HEK293T (cell line): ENCODE measurements around the gene DENND1C.

ENCODE experiments used
- CTCF ChIA-PET: fragments of 350-600 bp; formaldehyde crosslinking; extraction: SDS; loops from one replicate; lab custom pipeline; 2021; ENCODE audit warnings: antibody characterized with exemption, inconsistent platforms; lab: Yijun Ruan, JAX
- POLR2A ChIA-PET: fragments of 350-600 bp; formaldehyde crosslinking; extraction: SDS; loops from one replicate; lab custom pipeline; 2020; ENCODE audit warnings: antibody characterized with exemption, inconsistent platforms; lab: Yijun Ruan, JAX
- DNase-seq: peaks from one replicate; pipeline ENCODE4 v3.0.0; 2012; ENCODE audit warnings: mixed read lengths; ENCODE audit errors: extremely low spot score
- ARNT ChIP-seq: fragments of 450-650 bp; IDR thresholded peaks from 2 replicates; pipeline ENCODE4 v1.6.1; 2017; ENCODE audit warnings: mild to moderate bottlenecking
- BHLHE40 ChIP-seq: fragments of 450-650 bp; IDR thresholded peaks from 2 replicates; pipeline ENCODE4 v1.6.1; 2016; ENCODE audit warnings: mild to moderate bottlenecking, moderate library complexity, borderline replicate concordance
- CTBP1 ChIP-seq: fragments of 450-650 bp; IDR thresholded peaks from 2 replicates; pipeline ENCODE4 v1.6.1; 2016; ENCODE audit warnings: borderline replicate concordance
- ELF4 ChIP-seq: fragments of 450-650 bp; IDR thresholded peaks from 2 replicates; pipeline ENCODE4 v1.6.1; 2017; ENCODE audit warnings: antibody characterized with exemption
- FOXA1 ChIP-seq: fragments of 450-650 bp; IDR thresholded peaks from 2 replicates; pipeline ENCODE4 v1.6.1; 2016; ENCODE audit warnings: mild to moderate bottlenecking
- FOXK2 ChIP-seq: fragments of 450-650 bp; IDR thresholded peaks from 2 replicates; pipeline ENCODE4 v1.6.1; 2016; ENCODE audit warnings: mild to moderate bottlenecking
- FOXM1 ChIP-seq: fragments of 450-650 bp; IDR thresholded peaks from 2 replicates; pipeline ENCODE4 v1.6.1; 2017; ENCODE audit warnings: mild to moderate bottlenecking, borderline replicate concordance
- HDGF ChIP-seq: fragments of 450-650 bp; IDR thresholded peaks from 2 replicates; pipeline ENCODE4 v1.6.1; 2017; ENCODE audit warnings: antibody characterized with exemption, borderline replicate concordance
- L3MBTL2 ChIP-seq: fragments of 450-650 bp; conservative IDR thresholded peaks from 2 replicates; pipeline ENCODE4 v1.6.1; 2016; ENCODE audit warnings: mild to moderate bottlenecking
- LEF1 ChIP-seq: fragments of 450-650 bp; IDR thresholded peaks from 2 replicates; pipeline ENCODE4 v1.6.1; 2017; ENCODE audit warnings: mild to moderate bottlenecking, borderline replicate concordance
- NFRKB ChIP-seq: fragments of 450-650 bp; IDR thresholded peaks from 2 replicates; pipeline ENCODE4 v1.6.1; 2016; ENCODE audit warnings: mild to moderate bottlenecking, moderate library complexity
- PKNOX1 ChIP-seq: fragments of 450-650 bp; IDR thresholded peaks from 2 replicates; pipeline ENCODE4 v1.6.1; 2016
- SP1 ChIP-seq: fragments of 450-650 bp; IDR thresholded peaks from 2 replicates; pipeline ENCODE4 v1.6.1; 2017
- SUZ12 ChIP-seq: fragments of 450-650 bp; IDR thresholded peaks from 2 replicates; pipeline ENCODE4 v1.6.1; 2016; ENCODE audit warnings: mild to moderate bottlenecking
- TARDBP ChIP-seq: fragments of 450-650 bp; IDR thresholded peaks from 2 replicates; pipeline ENCODE4 v1.6.1; 2016
- ZNF384 ChIP-seq: fragments of 450-650 bp; IDR thresholded peaks from 2 replicates; pipeline ENCODE4 v1.6.1; 2016

The DENND1C gene

GRCh38 chr19:6440905-6441304 is 40.7 kb downstream of the DENND1C start:
- ChIA-PET CTCF (no interaction called here), POLR2A (no interaction called here)
- no peak for DNase-seq
- TF ChIP-seq LEF1 (no peak), TARDBP (no peak), SP1 (no peak), ELF4 (no peak), FOXA1 (no peak), PKNOX1 (no peak), ARNT (no peak), FOXM1 (no peak), FOXK2 (no peak), HDGF (no peak), BHLHE40 (no peak), ZNF384 (no peak), SUZ12 (no peak), NFRKB (no peak), CTBP1 (no peak), L3MBTL2 (no peak)

GRCh38 chr19:6439743-6440142 is 41.8 kb downstream of the DENND1C start:
- ChIA-PET POLR2A (no interaction called here), CTCF (no interaction called here)
- DNase-seq: no peak
- TF ChIP-seq FOXA1: no peak
- no peak for TF ChIP-seq TARDBP
- no peak for TF ChIP-seq NFRKB
- no peak for TF ChIP-seq ARNT
- TF ChIP-seq SP1: no peak
- TF ChIP-seq SUZ12: no peak
- TF ChIP-seq PKNOX1: no peak
- no peak for TF ChIP-seq ZNF384
- TF ChIP-seq L3MBTL2: no peak
- TF ChIP-seq HDGF: no peak

- ChIA-PET POLR2A (interaction anchor here (1.3 kb wide), 1 partner anchor 9 kb away, joined by 3 read pairs; the partner anchor contains the start of gene KHSRP), CTCF (no interaction called here)
- DNase-seq: no peak
- no peak for TF ChIP-seq PKNOX1
- TF ChIP-seq TARDBP: no peak
- TF ChIP-seq ELF4: no peak
- no peak for TF ChIP-seq HDGF
- TF ChIP-seq FOXK2: no peak
- TF ChIP-seq LEF1: no peak
- no peak for TF ChIP-seq SUZ12
- TF ChIP-seq L3MBTL2: no peak
- no peak for TF ChIP-seq ARNT
- TF ChIP-seq CTBP1: no peak
- TF ChIP-seq FOXM1: no peak
- no peak for TF ChIP-seq FOXA1
- no peak for TF ChIP-seq ZNF384
- TF ChIP-seq BHLHE40: no peak
- TF ChIP-seq SP1: no peak
- no peak for TF ChIP-seq NFRKB
Observed at GRCh38 chr19:6433663-6434062, 47.9 kb downstream of the DENND1C start, which contains the start of gene SLC25A41. Gene SLC25A41 (minus strand): TSS chr19:6433763. CDS start chr19:6433693, 70 bp downstream.

- TF ChIP-seq FOXK2 (no peak), LEF1 (no peak), CTBP1 (no peak)
- CTCF ChIA-PET: no interaction called here
- no peak for DNase-seq
- POLR2A ChIA-PET: interaction anchor here (1.3 kb wide), 1 partner anchor 8 kb away, joined by 3 read pairs; the partner anchor contains the start of gene KHSRP
Observed at GRCh38 chr19:6433165-6433564, 48.4 kb downstream of the DENND1C start.

GRCh38 chr19:6431891-6432290 is 49.7 kb downstream of the DENND1C start:
- CTCF ChIA-PET: no interaction called here
- no peak for DNase-seq
- TF ChIP-seq ARNT (no peak), FOXA1 (no peak), L3MBTL2 (no peak), ZNF384 (no peak), BHLHE40 (no peak), SUZ12 (no peak), PKNOX1 (no peak), FOXK2 (no peak), TARDBP (no peak), HDGF (no peak), CTBP1 (no peak), SP1 (no peak), FOXM1 (no peak), ELF4 (no peak)
- POLR2A ChIA-PET: no interaction called here
